ENCODE measurements around the gene CASP10. TPM values are rescaled to one million over a fixed set of nuclear protein-coding genes. Genes with fewer than 3 reads are reported as not detected.

CASP10 gene
- total and polyA plus RNA-seq, 2 of the 13 experiments (the other 11 are each of a cell fraction or from before 2014, with no cell fraction given), result 22.2 to 23.8 TPM

- TF ChIP-seq PRDM10 (CRISPR knock-in tag; IDR thresholded peaks at IDR 0.05; ENCODE audit: low read depth) (no peak), ZNF816 (CRISPR knock-in tag; IDR thresholded peaks at IDR 0.05; ENCODE audit: borderline replicate concordance) (no peak), ZNF280B (CRISPR knock-in tag; IDR thresholded peaks at IDR 0.05; ENCODE audit: borderline replicate concordance) (no peak), ZFP36L1 (CRISPR knock-in tag; IDR thresholded peaks at IDR 0.05) (no peak), MBNL3 (CRISPR knock-in tag; conservative IDR thresholded peaks at IDR 0.05) (no peak)
Observed at GRCh38 chr2:201264472-201265173, 81.7 kb downstream of the CASP10 start (continued).

DNA sequence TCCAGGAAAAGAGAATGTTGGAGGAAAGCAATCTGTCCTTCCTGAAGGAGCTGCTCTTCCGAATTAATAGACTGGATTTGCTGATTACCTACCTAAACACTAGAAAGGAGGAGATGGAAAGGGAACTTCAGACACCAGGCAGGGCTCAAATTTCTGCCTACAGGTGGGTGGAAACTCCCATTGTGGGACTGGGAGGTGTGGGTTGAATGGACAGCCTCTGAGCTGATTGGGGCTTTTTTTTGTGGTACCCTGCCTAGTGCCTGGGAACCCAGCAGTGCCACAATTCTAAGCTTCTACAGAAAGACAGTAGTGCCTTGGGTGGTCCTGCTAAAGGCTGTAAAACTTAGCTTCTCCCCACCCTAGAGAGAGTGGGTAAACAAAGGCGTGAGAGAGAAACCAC is 83.7 kb downstream of the CASP10 start:
- peaks cover 21% of the 10 kb centered on the region for H3K79me2 ChIP-seq (ENCODE audit: insufficient read depth, low read length)
- ChIA-PET POLR2A (no interaction called here), CTCF (ENCODE audit: low intra/inter-chr PET ratio, low total read pairs) (no interaction called here)
- H3K27ac ChIP-seq (ENCODE audit: extremely low read length, insufficient read depth, low read length), result no peak overlapping the region
- H3K4me2 ChIP-seq (ENCODE audit: low read depth, low read length), result no peak overlapping the region
- in situ Hi-C loops (cut with HindIII; ENCODE audit: extremely low pct_ligation_motif_present, low pct_unique_long_range_greater_than_20kb), result no loop called here
- H4K20me1 ChIP-seq (ENCODE audit: insufficient read depth, low read length), result no peaks in the 10 kb centered on the region
- H3K9me3 ChIP-seq (ENCODE audit: low read length), result no peaks in the 10 kb centered on the region
- H3K4me3 ChIP-seq (replicated peaks in 1 of 3; ENCODE audit: insufficient read depth in 1 of 3, low read depth in 2 of 3, low read length in 3 of 3), result no peak overlapping the region
- no peak overlapping the region for H3K9ac ChIP-seq (ENCODE audit: insufficient read depth, low read depth, low read length)
- peaks cover 9% of the 10 kb centered on the region for H3K4me1 ChIP-seq (ENCODE audit: insufficient read depth, low read length)
- BruUV-seq (replicated peaks), result no TSS peak
- no peak overlapping the region for H2AFZ ChIP-seq (ENCODE audit: low read length)
- ATAC-seq (no peak), DNase-seq (ENCODE audit: low spot score) (no peak), FAIRE-seq (no peak)
- H3K27me3 ChIP-seq (ENCODE audit: control insufficient read depth in 1 of 2, insufficient read depth in 2 of 2, low read length in 2 of 2), result no peaks in the 10 kb centered on the region
- 97% methylated on average over 2 of the region's 2 CpGs for WGBS (ENCODE audit: low lambda C conversion rate)
- peaks cover 9 to 19% of the 10 kb centered on the region in 2 experiments for H3K36me3 ChIP-seq (replicated peaks in 1 of 2; ENCODE audit: control insufficient read depth in 1 of 2, insufficient read depth in 2 of 2, low read length in 2 of 2)
- intact Hi-C loops (cut with micrococcal nuclease; ENCODE audit: unreplicated experiment), result no loop called here
- TF ChIP-seq ZNF619 (CRISPR knock-in tag; IDR thresholded peaks at IDR 0.05), result no peak
- TF ChIP-seq ZBTB25 (CRISPR knock-in tag; IDR thresholded peaks at IDR 0.05), result no peak
- TF ChIP-seq, protein P1, sequence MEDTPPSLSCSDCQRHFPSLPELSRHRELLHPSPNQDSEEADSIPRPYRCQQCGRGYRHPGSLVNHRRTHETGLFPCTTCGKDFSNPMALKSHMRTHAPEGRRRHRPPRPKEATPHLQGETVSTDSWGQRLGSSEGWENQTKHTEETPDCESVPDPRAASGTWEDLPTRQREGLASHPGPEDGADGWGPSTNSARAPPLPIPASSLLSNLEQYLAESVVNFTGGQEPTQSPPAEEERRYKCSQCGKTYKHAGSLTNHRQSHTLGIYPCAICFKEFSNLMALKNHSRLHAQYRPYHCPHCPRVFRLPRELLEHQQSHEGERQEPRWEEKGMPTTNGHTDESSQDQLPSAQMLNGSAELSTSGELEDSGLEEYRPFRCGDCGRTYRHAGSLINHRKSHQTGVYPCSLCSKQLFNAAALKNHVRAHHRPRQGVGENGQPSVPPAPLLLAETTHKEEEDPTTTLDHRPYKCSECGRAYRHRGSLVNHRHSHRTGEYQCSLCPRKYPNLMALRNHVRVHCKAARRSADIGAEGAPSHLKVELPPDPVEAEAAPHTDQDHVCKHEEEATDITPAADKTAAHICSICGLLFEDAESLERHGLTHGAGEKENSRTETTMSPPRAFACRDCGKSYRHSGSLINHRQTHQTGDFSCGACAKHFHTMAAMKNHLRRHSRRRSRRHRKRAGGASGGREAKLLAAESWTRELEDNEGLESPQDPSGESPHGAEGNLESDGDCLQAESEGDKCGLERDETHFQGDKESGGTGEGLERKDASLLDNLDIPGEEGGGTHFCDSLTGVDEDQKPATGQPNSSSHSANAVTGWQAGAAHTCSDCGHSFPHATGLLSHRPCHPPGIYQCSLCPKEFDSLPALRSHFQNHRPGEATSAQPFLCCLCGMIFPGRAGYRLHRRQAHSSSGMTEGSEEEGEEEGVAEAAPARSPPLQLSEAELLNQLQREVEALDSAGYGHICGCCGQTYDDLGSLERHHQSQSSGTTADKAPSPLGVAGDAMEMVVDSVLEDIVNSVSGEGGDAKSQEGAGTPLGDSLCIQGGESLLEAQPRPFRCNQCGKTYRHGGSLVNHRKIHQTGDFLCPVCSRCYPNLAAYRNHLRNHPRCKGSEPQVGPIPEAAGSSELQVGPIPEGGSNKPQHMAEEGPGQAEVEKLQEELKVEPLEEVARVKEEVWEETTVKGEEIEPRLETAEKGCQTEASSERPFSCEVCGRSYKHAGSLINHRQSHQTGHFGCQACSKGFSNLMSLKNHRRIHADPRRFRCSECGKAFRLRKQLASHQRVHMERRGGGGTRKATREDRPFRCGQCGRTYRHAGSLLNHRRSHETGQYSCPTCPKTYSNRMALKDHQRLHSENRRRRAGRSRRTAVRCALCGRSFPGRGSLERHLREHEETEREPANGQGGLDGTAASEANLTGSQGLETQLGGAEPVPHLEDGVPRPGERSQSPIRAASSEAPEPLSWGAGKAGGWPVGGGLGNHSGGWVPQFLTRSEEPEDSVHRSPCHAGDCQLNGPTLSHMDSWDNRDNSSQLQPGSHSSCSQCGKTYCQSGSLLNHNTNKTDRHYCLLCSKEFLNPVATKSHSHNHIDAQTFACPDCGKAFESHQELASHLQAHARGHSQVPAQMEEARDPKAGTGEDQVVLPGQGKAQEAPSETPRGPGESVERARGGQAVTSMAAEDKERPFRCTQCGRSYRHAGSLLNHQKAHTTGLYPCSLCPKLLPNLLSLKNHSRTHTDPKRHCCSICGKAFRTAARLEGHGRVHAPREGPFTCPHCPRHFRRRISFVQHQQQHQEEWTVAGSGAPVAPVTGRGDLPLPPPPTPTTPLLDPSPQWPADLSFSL (CRISPR knock-in tag; IDR thresholded peaks at IDR 0.05), result no peak
- no peak for TF ChIP-seq HMGA1 (CRISPR knock-in tag; conservative IDR thresholded peaks at IDR 0.05)

Measured in HepG2 (cell line).